ENCODE data around the gene CSF1R.

The CSF1R gene

DNA sequence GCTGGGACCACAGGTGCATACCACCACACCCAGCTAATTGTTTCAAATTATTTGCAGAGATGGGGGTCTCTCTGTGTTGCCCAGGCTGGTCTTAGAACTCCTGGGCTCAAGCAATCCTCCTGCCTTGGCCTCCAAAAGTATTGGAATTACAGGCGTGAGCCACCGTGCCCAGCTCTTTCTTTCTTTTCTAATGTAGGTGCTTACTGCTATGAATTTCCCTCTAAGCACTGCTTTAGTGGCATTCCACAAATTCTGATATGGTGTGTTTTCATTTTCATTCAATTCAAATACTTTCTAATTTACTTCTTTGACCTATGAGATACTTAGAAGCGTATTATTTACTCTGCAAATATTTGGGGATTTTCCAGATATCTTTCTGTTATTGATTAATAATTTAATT is 70.9 kb downstream of the CSF1R start:
- Histone ChIP-seq H3K27ac (no peak overlapping the region), H3K4me3 (no peak overlapping the region)

DNA sequence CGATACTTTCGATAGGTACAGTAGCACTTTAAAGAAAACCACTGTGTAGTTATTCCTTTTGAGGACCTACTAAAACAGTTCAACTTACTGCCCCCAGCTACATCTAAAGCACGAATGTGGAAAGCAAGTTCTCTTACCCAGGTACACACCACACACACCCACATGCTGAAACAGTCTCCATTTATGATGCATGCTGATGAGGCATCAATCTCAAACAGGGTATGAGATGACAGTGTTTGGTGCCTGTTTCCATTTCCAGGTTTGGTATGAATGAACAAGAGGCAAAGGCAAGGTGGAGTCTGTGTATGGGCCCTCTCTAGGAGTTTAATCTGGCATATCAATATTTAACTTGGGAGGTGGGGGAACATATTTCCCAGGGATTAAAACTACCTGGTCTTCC is 71.9 kb downstream of the CSF1R start:
- Histone ChIP-seq H3K27ac (no peak overlapping the region), H3K4me3 (no peak overlapping the region)

- Histone ChIP-seq H3K4me3 (no peak overlapping the region), H3K27ac (no peak overlapping the region)
Observed at GRCh38 chr5:150013931-150014330, 72.4 kb downstream of the CSF1R start.

- Histone ChIP-seq H3K27ac (no peak overlapping the region), H3K4me3 (no peak overlapping the region)
Observed at GRCh38 chr5:150009671-150010387, 76.5 kb downstream of the CSF1R start.

DNA sequence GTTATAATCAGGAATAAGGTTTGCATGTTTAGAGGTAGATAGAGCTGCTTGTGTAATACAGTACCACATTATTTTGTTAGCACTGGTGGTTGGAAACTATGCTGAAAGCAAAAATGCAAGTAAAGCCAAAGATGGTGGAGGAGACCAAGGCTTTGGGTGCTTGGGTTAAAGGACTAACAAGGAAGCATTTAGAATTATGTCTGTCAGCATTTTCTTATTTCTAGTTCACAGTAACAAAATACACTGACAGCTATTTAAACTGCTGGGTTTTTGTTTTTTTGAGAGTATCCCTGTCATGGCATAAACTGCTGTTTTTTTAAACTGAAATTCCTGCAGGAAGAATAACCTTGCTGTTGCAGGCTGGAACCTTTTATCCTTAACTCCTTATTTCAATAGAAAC is 79.3 kb downstream of the CSF1R start:
- Histone ChIP-seq H3K27ac (no peak overlapping the region), H3K4me3 (no peak overlapping the region)

GRCh38 chr5:150006318-150006717 is 80.0 kb downstream of the CSF1R start:
- Histone ChIP-seq H3K27ac (no peak overlapping the region), H3K4me3 (no peak overlapping the region)
